Stimulated activated CD8-positive, alpha-beta memory T cell treated with anti-CD3 and anti-CD28 coated beads, Interleukin-4, amount 100 ng/mL, for 4 hours (primary cell): ENCODE measurements around the gene GPR34.
"Not testable (repeated sequence)": the region's sequence is repeated elsewhere in the genome, so short reads cannot be mapped to it uniquely, and the experiment has no call there.

ENCODE experiments used
- DNase-seq, 2 donors: peaks; one replicate each; pipeline ENCODE4 v3.0.0-alpha.2; 2020; ENCODE audit warnings: low read depth in 2 of 2, low spot score in 1 of 2

Gene GPR34

GRCh38 chrX:41688835-41689234 lies at the start of gene GPR34:
TSS of gene GPR34 (plus strand) at chrX:41688973. CDS start at chrX:41695634, 6,661 bp downstream.
- no peak for DNase-seq

- DNase-seq: not testable (repeated sequence)
These were observed 42.6 kb upstream of the GPR34 start for GRCh38 chrX:41646201-41646600.

- DNase-seq: no peak
These were observed 35.6 kb upstream of the GPR34 start for GRCh38 chrX:41653125-41653524.

- DNase-seq: no peak
These were observed 33.7 kb upstream of the GPR34 start for GRCh38 chrX:41655101-41655500.

- no peak for DNase-seq
These were observed 33.1 kb upstream of the GPR34 start for GRCh38 chrX:41655631-41656030.

- DNase-seq: no peak
These were observed 27.2 kb upstream of the GPR34 start for GRCh38 chrX:41661366-41662095.

- DNase-seq: no peak
These were observed 24.3 kb upstream of the GPR34 start for GRCh38 chrX:41664375-41664901.

GRCh38 chrX:41664908-41665307 lies 23.9 kb upstream of the GPR34 start:
- DNase-seq: no peak

- no peak for DNase-seq
These were observed 23.1 kb upstream of the GPR34 start for GRCh38 chrX:41665686-41666085.

- DNase-seq: no peak
These were observed 22.5 kb upstream of the GPR34 start for GRCh38 chrX:41666251-41666650.

- DNase-seq: no peak
These were observed 21.1 kb upstream of the GPR34 start for GRCh38 chrX:41667631-41668030.

GRCh38 chrX:41670112-41670511 lies 18.7 kb upstream of the GPR34 start:
- DNase-seq: no peak

GRCh38 chrX:41671082-41671481 lies 17.7 kb upstream of the GPR34 start:
- no peak for DNase-seq

- DNase-seq: no peak
These were observed 16.1 kb upstream of the GPR34 start for GRCh38 chrX:41672643-41673042.

- not testable (repeated sequence) for DNase-seq
These were observed 12.4 kb upstream of the GPR34 start for GRCh38 chrX:41676361-41676760.

GRCh38 chrX:41677183-41678060 lies 11.4 kb upstream of the GPR34 start:
- DNase-seq: no peak

GRCh38 chrX:41684138-41684537 lies 4.6 kb upstream of the GPR34 start:
- DNase-seq: no peak

- no peak for DNase-seq
These were observed 3.8 kb upstream of the GPR34 start for GRCh38 chrX:41684940-41685339.

GRCh38 chrX:41686788-41687187 lies 2.0 kb upstream of the GPR34 start:
- DNase-seq: no peak

GRCh38 chrX:41688156-41688555 lies 617 bp upstream of the GPR34 start:
- DNase-seq: no peak

GRCh38 chrX:41689711-41690110 lies 938 bp downstream of the GPR34 start:
- DNase-seq: no peak

- no peak for DNase-seq
These were observed 3.5 kb downstream of the GPR34 start for GRCh38 chrX:41692162-41692749.
